ENCODE data around the gene LSM3.

The LSM3 gene

GRCh38 chr3:14200276-14200675 is 21.7 kb downstream of the LSM3 start:
- Mint-ChIP-seq H3K27me3 (ENCODE audit: low read depth) (no peaks in the 10 kb centered on the region), H3K9me3 (no peaks in the 10 kb centered on the region), H3K36me3 (ENCODE audit: low read depth) (peaks cover 26% of the 10 kb centered on the region), H3K27ac (no peak overlapping the region), H3K4me1 (peaks cover 21% of the 10 kb centered on the region), H3K4me3 (no peak overlapping the region)
- no peak for TF ChIP-seq CTCF (IDR thresholded peaks at IDR 0.05; ENCODE audit: unreplicated experiment in 3 of 3)

GRCh38 chr3:14200841-14201240 is 22.2 kb downstream of the LSM3 start:
- Mint-ChIP-seq H3K9me3 (no peaks in the 10 kb centered on the region), H3K27me3 (ENCODE audit: low read depth) (no peaks in the 10 kb centered on the region), H3K27ac (no peak overlapping the region), H3K4me1 (peaks cover 17% of the 10 kb centered on the region), H3K4me3 (no peak overlapping the region), H3K36me3 (ENCODE audit: low read depth) (peaks cover 26% of the 10 kb centered on the region)
- TF ChIP-seq CTCF (IDR thresholded peaks at IDR 0.05; ENCODE audit: unreplicated experiment in 3 of 3): no peak

DNA sequence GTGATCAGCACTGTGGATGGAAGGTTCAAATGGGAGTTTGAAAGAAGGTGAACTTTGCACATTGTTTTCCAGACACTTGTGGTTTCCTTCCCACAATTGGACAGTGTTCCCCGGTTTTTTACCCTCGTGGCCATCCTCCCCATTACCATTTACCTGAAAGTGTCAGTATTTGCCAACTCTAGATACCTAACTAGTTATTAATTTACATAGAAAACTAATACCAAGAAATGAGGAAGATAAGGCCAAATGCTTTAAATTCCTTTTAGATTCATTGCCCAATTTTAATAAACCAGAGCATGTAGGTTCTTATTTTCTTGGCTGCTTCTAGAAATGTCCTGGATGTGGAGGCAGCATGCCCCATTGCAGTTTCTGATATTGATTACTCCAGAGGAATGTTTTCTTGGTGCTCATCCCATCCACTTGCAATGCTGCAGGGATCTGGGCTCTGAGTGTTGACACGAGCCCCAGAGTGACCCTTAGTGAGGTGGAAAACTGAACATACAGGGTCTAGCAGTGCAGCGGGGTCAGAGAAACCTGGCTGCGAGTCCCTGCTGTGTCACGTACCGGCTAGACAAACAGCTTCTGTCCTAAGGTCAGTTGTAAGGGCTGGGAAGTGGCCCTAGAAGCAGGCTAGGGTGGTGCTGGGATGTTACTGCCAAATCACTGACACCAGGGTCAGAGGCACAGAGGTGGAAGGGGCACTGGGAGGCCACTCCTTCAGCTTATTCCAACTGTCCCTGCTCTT is 23.5 kb downstream of the LSM3 start:
- Mint-ChIP-seq H3K27me3 (ENCODE audit: low read depth) (no peaks in the 10 kb centered on the region), H3K9me3 (no peaks in the 10 kb centered on the region), H3K36me3 (ENCODE audit: low read depth) (peaks cover 19% of the 10 kb centered on the region), H3K27ac (peak overlapping the region in 2 of 3 experiments; percentile 31 to 53), H3K4me3 (no peak overlapping the region), H3K4me1 (peaks cover 14% of the 10 kb centered on the region)
- TF ChIP-seq CTCF (IDR thresholded peaks at IDR 0.05; ENCODE audit: unreplicated experiment in 3 of 3): no peak

- no peak overlapping the region for H3K4me3 Mint-ChIP-seq
- H3K4me1 Mint-ChIP-seq: peaks cover 11% of the 10 kb centered on the region
- H3K36me3 Mint-ChIP-seq (ENCODE audit: low read depth): peaks cover 10% of the 10 kb centered on the region
- H3K27me3 Mint-ChIP-seq (ENCODE audit: low read depth): no peaks in the 10 kb centered on the region
- peak overlapping the region in 2 of 3 experiments; percentile 31 to 53 for H3K27ac Mint-ChIP-seq
- no peak for TF ChIP-seq CTCF (IDR thresholded peaks at IDR 0.05; ENCODE audit: unreplicated experiment in 3 of 3)
- no peaks in the 10 kb centered on the region for H3K9me3 Mint-ChIP-seq
Observed at GRCh38 chr3:14202874-14203520, 24.4 kb downstream of the LSM3 start.

GRCh38 chr3:14203521-14204079 is 25.0 kb downstream of the LSM3 start:
- peak; percentile 79 to 81 (median 81) for TF ChIP-seq CTCF (IDR thresholded peaks at IDR 0.05; ENCODE audit: unreplicated experiment in 3 of 3)
- peaks cover 5% of the 10 kb centered on the region for H3K36me3 Mint-ChIP-seq (ENCODE audit: low read depth)
- peak overlapping the region in 1 of 3 experiments; percentile 38 for H3K27ac Mint-ChIP-seq
- H3K4me3 Mint-ChIP-seq: no peak overlapping the region
- H3K4me1 Mint-ChIP-seq: peaks cover 11% of the 10 kb centered on the region
- H3K27me3 Mint-ChIP-seq (ENCODE audit: low read depth): no peaks in the 10 kb centered on the region
- H3K9me3 Mint-ChIP-seq: no peaks in the 10 kb centered on the region

Data from nephron (organoid).